ENCODE data around the gene NSRP1.
"Not testable (repeated sequence)": the region's sequence is repeated elsewhere in the genome, so short reads cannot be mapped to it uniquely, and the experiment has no call there.

Gene NSRP1

GRCh38 chr17:30130121-30130520, 13.5 kb downstream of the NSRP1 start:
- DNase-seq = no peak

GRCh38 chr17:30132615-30133014, 16.0 kb downstream of the NSRP1 start:
- DNase-seq = no peak

GRCh38 chr17:30133197-30133596, 16.6 kb downstream of the NSRP1 start:
- no peak for DNase-seq

- DNase-seq = no peak
These were observed 17.9 kb downstream of the NSRP1 start for GRCh38 chr17:30134551-30134950.

DNA sequence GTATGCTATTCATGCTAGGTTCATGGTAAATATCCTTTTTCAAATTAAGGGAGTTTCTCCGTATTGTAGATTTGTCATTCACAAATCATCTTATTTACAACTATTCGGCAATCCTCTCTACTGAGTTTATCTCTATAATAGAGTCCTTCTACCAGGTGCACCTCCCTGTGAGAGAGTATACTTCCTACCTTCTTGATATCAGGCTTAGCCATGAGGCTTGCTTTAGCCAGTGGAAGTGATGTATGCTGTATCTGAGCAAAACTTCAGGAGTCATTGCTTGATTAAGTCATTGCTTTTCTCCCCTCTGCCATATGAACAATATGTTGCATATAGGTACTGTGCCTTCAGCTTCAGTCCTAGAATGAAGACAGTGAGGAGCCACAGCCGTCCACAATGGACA, 20.5 kb downstream of the NSRP1 start:
- DNase-seq = no peak

DNA sequence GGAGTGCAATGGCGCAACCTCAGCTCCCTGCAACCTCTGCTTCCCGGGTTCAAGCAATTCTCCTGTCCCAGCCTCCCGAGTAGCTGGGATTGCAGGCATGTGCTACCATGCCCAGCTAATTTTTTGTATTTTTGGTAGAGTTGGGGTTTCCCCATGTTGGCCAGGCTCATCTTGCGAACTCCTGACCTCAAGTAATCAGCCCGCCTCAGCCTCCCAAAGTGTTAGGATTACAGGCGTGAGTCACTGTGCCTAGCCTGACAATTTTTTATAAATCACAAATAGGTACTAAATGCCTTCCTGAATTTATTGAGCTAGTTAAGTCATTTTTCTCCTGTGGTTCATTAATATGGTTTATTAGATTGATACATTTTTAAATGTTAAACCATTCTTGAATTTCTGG, 31.2 kb downstream of the NSRP1 start:
- not testable (repeated sequence) for DNase-seq

DNA sequence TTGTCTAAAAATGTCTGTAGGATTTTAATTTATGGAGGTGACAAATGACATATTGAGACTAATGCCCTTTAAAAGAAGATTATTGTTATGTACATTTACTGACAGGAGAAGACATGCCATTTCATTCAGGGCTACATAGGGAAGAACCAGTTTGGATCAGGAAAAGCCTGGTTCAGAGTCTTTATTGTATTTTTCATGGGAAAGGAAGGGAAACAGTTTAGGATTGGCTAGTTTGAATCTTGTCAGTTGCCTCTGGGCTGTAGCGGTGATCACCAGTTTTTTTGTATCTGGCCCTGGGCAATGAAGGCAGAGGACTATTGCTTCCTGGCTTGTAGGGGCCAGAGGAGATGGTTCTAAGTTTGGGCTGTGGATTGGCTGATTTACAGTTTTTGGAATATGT, 31.8 kb downstream of the NSRP1 start:
- no peak for DNase-seq

- DNase-seq = no peak
These were observed 34.9 kb downstream of the NSRP1 start for GRCh38 chr17:30151471-30151870.

- DNase-seq = no peak
These were observed 36.8 kb downstream of the NSRP1 start for GRCh38 chr17:30153463-30153862.

GRCh38 chr17:30155389-30155788, 38.8 kb downstream of the NSRP1 start:
- DNase-seq = no peak

- no peak for DNase-seq
These were observed 42.4 kb downstream of the NSRP1 start for GRCh38 chr17:30158896-30159625.

- DNase-seq = no peak
These were observed 44.0 kb downstream of the NSRP1 start for GRCh38 chr17:30160419-30161172.

GRCh38 chr17:30161601-30162000, 45.0 kb downstream of the NSRP1 start:
- DNase-seq = no peak

DNA sequence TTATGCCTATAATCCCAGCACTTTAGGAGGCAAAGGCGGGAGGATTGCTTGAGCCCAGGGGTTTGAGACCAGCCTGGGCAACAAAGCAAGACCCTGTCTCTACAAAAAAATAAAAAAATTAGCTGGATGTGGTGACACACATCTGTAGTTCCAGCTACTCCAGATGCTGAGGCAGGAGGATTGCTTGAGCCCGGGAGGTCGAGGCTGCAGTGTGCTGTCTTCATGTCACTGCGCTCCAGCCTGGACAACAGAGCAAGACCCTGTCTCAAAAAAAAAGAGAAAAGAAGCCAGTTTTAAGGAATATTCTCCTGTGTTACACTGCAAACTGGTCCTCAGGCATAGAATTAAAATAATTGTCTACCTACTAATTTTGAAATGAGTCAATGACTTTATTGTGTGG, 47.9 kb downstream of the NSRP1 start:
- no peak for DNase-seq

DNA sequence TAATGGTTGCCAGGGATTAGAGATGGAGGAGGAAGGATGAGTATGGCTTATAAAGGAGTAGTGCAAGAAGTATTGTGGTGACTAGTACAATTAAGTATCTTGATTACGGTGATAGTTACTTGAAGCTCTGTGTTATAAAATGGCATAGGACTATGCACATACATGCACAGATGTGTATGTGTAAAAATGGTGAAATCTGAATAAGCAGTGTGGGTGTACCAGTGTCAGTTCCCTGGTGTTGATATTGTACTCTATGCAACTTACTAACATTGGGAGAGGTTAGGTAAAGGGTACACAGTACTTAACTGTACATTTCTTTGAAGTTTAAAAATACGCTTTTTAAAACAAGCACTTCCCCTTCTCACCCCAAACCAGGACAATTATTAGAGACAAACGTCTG, 48.5 kb downstream of the NSRP1 start:
- DNase-seq = no peak

- DNase-seq = no peak
These were observed 49.3 kb downstream of the NSRP1 start for GRCh38 chr17:30165960-30166359.

- DNase-seq = no peak
These were observed 53.9 kb downstream of the NSRP1 start for GRCh38 chr17:30170415-30170987.

GRCh38 chr17:30172560-30172959, 55.9 kb downstream of the NSRP1 start:
- DNase-seq = no peak

- no peak for DNase-seq
These were observed 57.0 kb downstream of the NSRP1 start for GRCh38 chr17:30173649-30174048.

DNA sequence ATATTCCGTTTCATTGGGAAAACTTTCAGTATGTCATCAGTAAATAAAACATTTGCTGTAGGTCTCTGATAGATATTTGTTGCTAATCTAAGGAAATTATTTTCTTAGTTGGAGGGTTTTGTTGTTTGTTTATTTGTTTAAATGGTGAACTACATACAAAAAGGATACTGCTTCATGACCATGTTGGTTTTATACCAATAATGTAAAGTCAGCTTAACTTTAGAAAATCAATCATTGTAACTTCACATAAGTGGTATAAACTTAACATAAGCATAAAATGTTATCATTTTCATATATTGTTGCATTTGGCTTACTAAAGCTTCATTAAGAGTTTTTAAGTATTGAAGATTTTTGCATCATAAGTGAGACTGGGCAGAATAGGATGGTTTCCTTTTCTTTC, 57.9 kb downstream of the NSRP1 start:
- DNase-seq = no peak

DNA sequence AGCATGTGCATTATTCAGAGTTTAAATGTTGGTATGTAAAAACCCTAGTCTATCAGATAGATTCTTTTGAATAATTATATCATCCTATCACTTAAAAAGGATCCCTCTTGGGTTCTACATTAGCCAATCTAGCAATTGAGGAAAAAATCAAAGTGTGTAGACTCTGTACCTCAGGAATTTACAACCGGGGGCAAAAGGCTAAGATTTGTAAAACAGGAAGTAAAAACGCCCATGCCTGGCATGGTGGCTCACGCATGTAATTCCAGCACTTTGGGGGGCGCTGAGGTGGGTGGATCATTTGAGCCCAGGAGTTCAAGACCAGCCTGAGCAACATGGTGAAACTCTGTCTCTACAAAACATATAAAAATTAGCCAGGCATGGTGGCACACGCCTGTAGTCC, 60.2 kb downstream of the NSRP1 start:
- DNase-seq = no peak

DNA sequence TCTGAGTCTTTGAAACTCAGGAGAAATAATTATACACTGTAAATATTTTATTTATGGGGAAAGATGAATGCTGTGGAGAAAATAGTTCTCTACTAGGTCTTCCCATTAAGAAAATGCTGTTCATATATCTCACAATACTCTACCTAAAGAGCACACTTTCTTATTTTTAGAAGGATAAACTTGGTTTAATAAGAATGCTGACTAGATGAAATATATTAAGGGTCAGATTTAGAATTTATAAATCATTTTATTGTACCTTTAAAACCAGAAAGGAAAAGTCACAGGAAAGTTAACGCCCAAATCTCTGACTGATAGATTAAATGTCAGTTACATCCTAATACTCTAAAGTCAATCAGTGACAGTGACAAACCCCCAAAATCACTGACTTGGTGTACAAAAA, 70.1 kb downstream of the NSRP1 start:
- DNase-seq = no peak

DNA sequence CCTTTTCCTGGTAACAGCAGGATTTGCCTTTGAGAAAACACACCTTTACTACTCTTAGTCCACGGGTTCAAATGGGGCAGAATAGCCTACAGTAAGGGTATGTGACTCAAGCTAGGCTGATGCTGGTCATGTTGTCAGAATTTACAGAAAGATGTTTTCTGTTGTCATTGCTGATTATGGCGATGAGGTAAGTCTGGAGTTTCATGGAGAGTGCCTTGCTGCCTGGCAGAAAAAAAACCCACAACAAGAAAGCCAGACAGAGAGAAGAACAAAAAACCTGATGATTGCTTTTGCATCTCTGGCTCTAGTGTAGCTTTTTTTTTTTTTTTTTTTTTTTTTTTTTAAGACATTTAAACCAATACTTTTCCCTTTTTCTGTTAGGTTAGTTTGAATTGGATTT, 71.0 kb downstream of the NSRP1 start:
- no peak for DNase-seq

GRCh38 chr17:30188211-30188939, 71.8 kb downstream of the NSRP1 start:
- no peak for DNase-seq
